ENCODE measurements around the gene PPIF. TPM values are rescaled to one million over a fixed set of nuclear protein-coding genes. Genes with fewer than 3 reads are reported as not detected.

Gene PPIF
- total and polyA plus RNA-seq, 2 of the 4 experiments (the other 2 are of a cell fraction): 29.2 to 130 TPM

- no peak overlapping the region for H4K91ac ChIP-seq (ENCODE audit: insufficient read depth, low read depth, low read length)
- ATAC-seq (ENCODE audit: low read depth): no peak
- no peak overlapping the region for H4K8ac ChIP-seq (ENCODE audit: low read depth in 2 of 2, low read length in 2 of 2)
- peaks cover 26% of the 10 kb centered on the region for H3K9me1 ChIP-seq (ENCODE audit: insufficient read depth, low read length)
- H3K27ac ChIP-seq (ENCODE audit: insufficient read depth, low read length): no peak overlapping the region
- ChIA-PET CTCF (no interaction called here), POLR2A (ENCODE audit: unreplicated experiment) (no interaction called here)
- dilution Hi-C loops (cut with HindIII; ENCODE audit: low sequenced_read_pairs, unreplicated experiment): no loop called here
- no peak overlapping the region; the same call in 1 of the 2 replicates for H3K18ac ChIP-seq (ENCODE audit: low read depth, low read length)
- no peak overlapping the region for H3K23ac ChIP-seq (ENCODE audit: low read depth, low read length)
- no peak overlapping the region for H3K9ac ChIP-seq (ENCODE audit: low read depth, low read length)
- H3K4ac ChIP-seq (ENCODE audit: low read depth, low read length): peak overlapping the region; percentile 2; the same call in 1 of the 2 replicates
- H2BK15ac ChIP-seq (ENCODE audit: low read depth, low read length): peak overlapping the region; percentile 89; the same call in 2 of the 3 replicates
- H4K20me1 ChIP-seq (ENCODE audit: insufficient read depth, low read length): no peaks in the 10 kb centered on the region
- peak overlapping the region; percentile 38; the same call in 1 of the 2 replicates for H2BK120ac ChIP-seq (ENCODE audit: low read depth, low read length)
- H3K4me1 ChIP-seq (ENCODE audit: control insufficient read depth, insufficient read depth, low read length): peaks cover 12% of the 10 kb centered on the region
- WGBS, 2 experiments (ENCODE audit: extremely low coverage in 2 of 2, insufficient read length in 1 of 2): 100% methylated on average over 2 of the region's 3 CpGs; no CpG with 5 or more reads in 1 of the 2 experiments
- no peaks in the 10 kb centered on the region for H3K9me3 ChIP-seq (ENCODE audit: control insufficient read depth, insufficient read depth, low read length)
- no peak overlapping the region for H3K56ac ChIP-seq (ENCODE audit: extremely low read depth, insufficient read depth, low read length)
- H3K4me2 ChIP-seq (ENCODE audit: low read depth, low read length): no peak overlapping the region
- H2AFZ ChIP-seq (replicated peaks; ENCODE audit: low read length, poor library complexity): no peak overlapping the region
- BruUV-seq (replicated peaks): no TSS peak
- no peak for DNase-seq
- H2BK20ac ChIP-seq (ENCODE audit: low read depth, low read length): peak overlapping the region; percentile 47; the same call in 1 of the 2 replicates
- intact Hi-C loops (cut with micrococcal nuclease): no loop called here
- H4K5ac ChIP-seq (ENCODE audit: low read depth, low read length): no peak overlapping the region
- no peak overlapping the region for H2AK9ac ChIP-seq (replicated peaks; ENCODE audit: low read depth, low read length, poor library complexity)
- TF ChIP-seq NFE2L2 (IDR thresholded peaks at IDR 0.05; ENCODE audit: low read depth, low read length): no peak
- H3K14ac ChIP-seq (replicated peaks; ENCODE audit: low read depth, low read length): no peak overlapping the region; the same call in 1 of the 2 replicates
- peak overlapping the region; percentile 90 for H2AK5ac ChIP-seq (ENCODE audit: low read depth, low read length)
- H3K27me3 ChIP-seq (ENCODE audit: control insufficient read depth, insufficient read depth, low read length): no peaks in the 10 kb centered on the region
- in situ Hi-C loops (cut with MboI; ENCODE audit: low sequenced_read_pairs): no loop called here
- H3K4me3 ChIP-seq (ENCODE audit: insufficient read depth, low read depth, low read length): no peak overlapping the region
- H3K36me3 ChIP-seq (ENCODE audit: control insufficient read depth, insufficient read depth, low read length): no peaks in the 10 kb centered on the region
- H2BK5ac ChIP-seq (ENCODE audit: low read depth, low read length, poor library complexity, severe bottlenecking): peak overlapping the region; percentile 70
- peaks cover 0 to under 1% of the 10 kb centered on the region in 2 experiments; a peak in 1 of 4 replicates for H3K79me1 ChIP-seq (ENCODE audit: low read depth in 1 of 2, low read length in 2 of 2)
These were observed 20.7 kb upstream of the PPIF start for GRCh38 chr10:79326361-79327089.
